Natural killer cell (primary cell): ENCODE results near the gene TUBA1C. TPM values are rescaled to one million over a fixed set of nuclear protein-coding genes. Genes with fewer than 3 reads are reported as not detected.
A peak's percentile ranks its signal among the peaks of the same experiment; 100 is the strongest.

Experiments
- ATAC-seq, 3 donors: fragments of 150-1000 bp in 2 of 3; fragments of 200-7000 bp in 1 of 3; cut with Tn5 transposase; 1 replicate in 1 of 3; 2 replicates in 2 of 3; pipeline ENCODE4 v1.10.0; 2021; ENCODE audit warnings: mild to moderate bottlenecking in 2 of 3, moderate library complexity in 2 of 3
- DNase-seq, 2 donors: peaks; one replicate each; pipeline versions ENCODE4 v3.0.0 to v3.0.0-alpha.2; 2013 to 2021; ENCODE audit warnings: mixed read lengths in 1 of 2
- H3K27ac ChIP-seq: one replicate; pipeline ENCODE4 v1.5.1; 2013; ENCODE audit warnings: mild to moderate bottlenecking, low read length
- H3K27me3 ChIP-seq: one replicate; pipeline ENCODE4 v1.6.1; 2013; ENCODE audit warnings: low read length; ENCODE audit not compliant: control insufficient read depth, insufficient read depth
- H3K36me3 ChIP-seq: one replicate; pipeline ENCODE4 v1.6.1; 2013; ENCODE audit warnings: low read length; ENCODE audit not compliant: control insufficient read depth, insufficient read depth
- H3K4me1 ChIP-seq: one replicate; pipeline ENCODE4 v1.6.1; 2013; ENCODE audit warnings: low read length; ENCODE audit not compliant: control insufficient read depth, insufficient read depth
- H3K4me3 ChIP-seq: one replicate; pipeline ENCODE4 v1.5.1; 2013; ENCODE audit warnings: low read length
- H3K9me3 ChIP-seq: one replicate; pipeline ENCODE4 v1.6.1; 2013; ENCODE audit warnings: low read length; ENCODE audit not compliant: control insufficient read depth, insufficient read depth
- H3K27ac Mint-ChIP-seq, 2 donors: one replicate each; pipeline ENCODE4 v1.8.0; 2022; ENCODE audit warnings: mild to moderate bottlenecking in 2 of 2, mixed read lengths in 2 of 2, moderate library complexity in 1 of 2
- H3K27me3 Mint-ChIP-seq, 2 donors: one replicate each; pipeline ENCODE4 v1.8.0; 2022; ENCODE audit warnings: low read depth in 2 of 2, mixed read lengths in 2 of 2
- H3K36me3 Mint-ChIP-seq: one replicate; pipeline ENCODE4 v1.8.0; 2022; ENCODE audit warnings: mixed read lengths
- H3K4me1 Mint-ChIP-seq, 2 donors: one replicate each; pipeline ENCODE4 v1.8.0; 2022; ENCODE audit warnings: mixed read lengths in 2 of 2
- H3K4me3 Mint-ChIP-seq: one replicate; pipeline ENCODE4 v1.8.0; 2022; ENCODE audit warnings: mild to moderate bottlenecking, moderate library complexity, mixed read lengths
- H3K9me3 Mint-ChIP-seq, 2 donors: one replicate each; pipeline ENCODE4 v1.8.0; 2022; ENCODE audit warnings: mixed read lengths in 2 of 2
- CTCF ChIP-seq: fragments of 200-600 bp; IDR thresholded peaks from one replicate; pipeline ENCODE4 v1.8.0; 2022; ENCODE audit warnings: antibody characterized with exemption
- WGBS: methylation state at CpG from one replicate; pipeline ENCODE4 v1.1.7; 2013; ENCODE audit warnings: missing lambda C conversion rate; ENCODE audit not compliant: insufficient coverage; 5-methylcytosine and 5-hydroxymethylcytosine counted together
- intact Hi-C: fragments of 100-400 bp; cut with micrococcal nuclease; formaldehyde crosslinking; loops from one replicate; pipeline ENCODE4 v1.14.2; 2022
- total RNA-seq, 4 donors: library from RNA; stranded (reverse); fragments of 120-200 nt in 1 of 4; gene quantifications; one replicate each; pipeline versions ENCODE4 v1.2.3 to v1.2.4, GENCODE V29; 2013 to 2022

Gene TUBA1C
- total RNA-seq, 3 donors from 2014 or later (not counting 1 experiment from before 2014, with no cell fraction given): 19.0 to 39.6 (median 24.9) TPM

- Histone ChIP-seq H3K36me3 (no peaks in the 10 kb centered on the region), H3K27me3 (no peaks in the 10 kb centered on the region), H3K9me3 (no peaks in the 10 kb centered on the region), H3K27ac (no peak overlapping the region), H3K4me3 (no peak overlapping the region), H3K4me1 (peaks cover 19% of the 10 kb centered on the region)
- no peaks in the 10 kb centered on the region for H3K27me3 Mint-ChIP-seq
- ATAC-seq: no peak
- H3K36me3 Mint-ChIP-seq: no peaks in the 10 kb centered on the region
- no peaks in the 10 kb centered on the region for H3K9me3 Mint-ChIP-seq
- DNase-seq: no peak
- intact Hi-C loops: no loop called here
- no peak for TF ChIP-seq CTCF
- H3K4me1 Mint-ChIP-seq: peaks cover 0 to 13% of the 10 kb centered on the region in 2 donors
- WGBS: 91% methylated on average over 8 of the region's 9 CpGs
- no peak overlapping the region for H3K4me3 Mint-ChIP-seq
- H3K27ac Mint-ChIP-seq: no peak overlapping the region
Observed at GRCh38 chr12:49231878-49232655, 32.8 kb upstream of the TUBA1C start.

- ATAC-seq: no peak
- Histone ChIP-seq H3K4me3 (no peak overlapping the region), H3K4me1 (peaks cover 19% of the 10 kb centered on the region), H3K9me3 (no peaks in the 10 kb centered on the region), H3K27me3 (no peaks in the 10 kb centered on the region), H3K36me3 (no peaks in the 10 kb centered on the region), H3K27ac (peak overlapping the region; percentile 75)
- WGBS: 71% methylated on average over 25 of the region's 25 CpGs
- peaks cover 0 to 13% of the 10 kb centered on the region in 2 donors for H3K4me1 Mint-ChIP-seq
- no peak for DNase-seq
- no peaks in the 10 kb centered on the region for H3K27me3 Mint-ChIP-seq
- TF ChIP-seq CTCF: no peak
- intact Hi-C loops: no loop called here
- H3K27ac Mint-ChIP-seq: peak overlapping the region in 1 of 2 donors; percentile 84
- H3K4me3 Mint-ChIP-seq: peak overlapping the region; percentile 68
- no peaks in the 10 kb centered on the region for H3K9me3 Mint-ChIP-seq
- no peaks in the 10 kb centered on the region for H3K36me3 Mint-ChIP-seq
Observed at GRCh38 chr12:49232940-49233841, 31.7 kb upstream of the TUBA1C start.

DNA sequence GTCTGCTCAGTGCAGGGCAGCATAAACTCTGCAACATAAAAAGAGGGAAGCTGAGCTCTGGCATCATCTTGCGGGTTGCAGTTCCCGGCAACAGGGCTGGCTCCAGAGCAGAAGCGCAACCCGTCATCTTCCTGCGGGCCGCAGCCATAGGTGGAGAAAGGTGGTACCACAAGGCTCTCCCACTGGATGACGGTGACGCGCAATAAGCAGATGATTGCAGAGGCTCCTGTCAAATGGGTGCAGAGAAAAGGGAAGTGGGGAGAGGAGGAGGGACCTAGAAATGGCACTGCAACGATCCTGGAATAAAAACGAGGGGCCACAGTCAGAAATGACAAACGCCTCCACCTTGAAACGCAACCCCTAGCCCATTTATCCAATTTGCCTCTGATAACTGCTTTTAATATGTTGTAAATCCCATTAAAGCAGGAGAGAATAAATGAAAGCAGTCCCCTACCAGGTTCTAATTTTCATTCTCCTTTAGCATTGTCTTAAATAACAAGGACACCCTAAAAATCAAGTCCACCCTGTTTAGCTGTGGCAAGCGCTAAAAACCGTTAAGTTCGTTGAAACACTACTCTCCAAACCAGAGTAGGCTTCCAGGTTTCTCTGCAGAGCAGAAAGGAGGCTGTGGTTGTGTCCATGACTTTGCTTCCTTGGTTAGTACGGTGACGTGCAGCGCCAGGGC lies 30.9 kb upstream of the TUBA1C start:
- intact Hi-C loops: loop anchor here (1.0 to 2.0 kb wide), 4 partner anchors 33 to 145 kb away; partner anchors contain the start of genes TUBA1A and TUBA1B
- H3K27me3 ChIP-seq: no peaks in the 10 kb centered on the region
- no peak for TF ChIP-seq CTCF
- peaks cover 19% of the 10 kb centered on the region for H3K4me1 ChIP-seq
- ATAC-seq (peak in 1 of 3 donors; percentile 63), DNase-seq (peak; percentile 20 to 33)
- Mint-ChIP-seq H3K9me3 (no peaks in the 10 kb centered on the region), H3K4me3 (peak overlapping the region; percentile 68), H3K27ac (peak overlapping the region; percentile 84 to 86), H3K27me3 (no peaks in the 10 kb centered on the region), H3K4me1 (peaks cover 0 to 13% of the 10 kb centered on the region in 2 donors), H3K36me3 (no peaks in the 10 kb centered on the region)
- H3K27ac ChIP-seq: peak overlapping the region; percentile 79
- H3K36me3 ChIP-seq: no peaks in the 10 kb centered on the region
- peak overlapping the region; percentile 2 for H3K4me3 ChIP-seq
- no peaks in the 10 kb centered on the region for H3K9me3 ChIP-seq
- WGBS: 43% methylated on average over 17 of the region's 19 CpGs
